ENCODE results near the gene TMEM87B.

DNA sequence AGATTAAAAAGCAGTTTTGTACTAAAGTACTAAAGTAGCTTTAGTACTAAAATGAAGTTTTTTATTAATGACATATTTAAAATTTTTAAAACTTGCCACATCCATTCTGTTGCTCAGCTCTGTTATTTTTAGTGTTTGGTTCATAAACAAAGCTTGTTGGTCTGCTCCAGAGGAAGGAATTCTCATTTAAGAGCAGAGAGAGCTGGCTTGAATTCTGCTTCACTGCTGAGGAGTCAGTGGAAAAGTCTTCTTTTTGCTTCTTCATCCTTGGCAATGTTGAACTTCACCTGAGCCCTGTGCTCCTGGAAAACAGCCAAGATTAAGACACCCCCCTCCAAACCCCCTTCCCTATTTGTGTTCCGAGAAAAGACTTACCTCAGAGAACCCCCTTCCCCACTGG is 40.6 kb downstream of the TMEM87B start:
- TF ChIP-seq, protein P1, sequence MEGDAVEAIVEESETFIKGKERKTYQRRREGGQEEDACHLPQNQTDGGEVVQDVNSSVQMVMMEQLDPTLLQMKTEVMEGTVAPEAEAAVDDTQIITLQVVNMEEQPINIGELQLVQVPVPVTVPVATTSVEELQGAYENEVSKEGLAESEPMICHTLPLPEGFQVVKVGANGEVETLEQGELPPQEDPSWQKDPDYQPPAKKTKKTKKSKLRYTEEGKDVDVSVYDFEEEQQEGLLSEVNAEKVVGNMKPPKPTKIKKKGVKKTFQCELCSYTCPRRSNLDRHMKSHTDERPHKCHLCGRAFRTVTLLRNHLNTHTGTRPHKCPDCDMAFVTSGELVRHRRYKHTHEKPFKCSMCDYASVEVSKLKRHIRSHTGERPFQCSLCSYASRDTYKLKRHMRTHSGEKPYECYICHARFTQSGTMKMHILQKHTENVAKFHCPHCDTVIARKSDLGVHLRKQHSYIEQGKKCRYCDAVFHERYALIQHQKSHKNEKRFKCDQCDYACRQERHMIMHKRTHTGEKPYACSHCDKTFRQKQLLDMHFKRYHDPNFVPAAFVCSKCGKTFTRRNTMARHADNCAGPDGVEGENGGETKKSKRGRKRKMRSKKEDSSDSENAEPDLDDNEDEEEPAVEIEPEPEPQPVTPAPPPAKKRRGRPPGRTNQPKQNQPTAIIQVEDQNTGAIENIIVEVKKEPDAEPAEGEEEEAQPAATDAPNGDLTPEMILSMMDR (IDR thresholded peaks at IDR 0.05 in 8 of 11, conservative IDR thresholded peaks at IDR 0.05 in 3 of 11) = no peak
- no peak for TF ChIP-seq POLR2A (IDR thresholded peaks at IDR 0.05)
- TF ChIP-seq POLR2AphosphoS5 (IDR thresholded peaks at IDR 0.05) = no peak
